Lower leg skin (tissue), 4 donors: ENCODE results near the gene SFXN4. TPM values are rescaled to one million over a fixed set of nuclear protein-coding genes. Genes with fewer than 3 reads are reported as not detected.
"Not testable (repeated sequence)": the region's sequence is repeated elsewhere in the genome, so short reads cannot be mapped to it uniquely, and the experiment has no call there.

ENCODE experiments used
- DNase-seq, 2 donors: peaks; one replicate each; pipeline ENCODE4 v3.0.0-alpha.2; 2019; ENCODE audit warnings: low spot score in 2 of 2
- H3K4me3 ChIP-seq: fragments of 200-600 bp; sonication (generic); 2 replicates; pipeline ENCODE4 v1.5.1; 2017; ENCODE audit warnings: mild to moderate bottlenecking, low read depth; ENCODE audit not compliant: poor library complexity, severe bottlenecking
- CTCF ChIP-seq, 3 donors: fragments of 450-650 bp; IDR thresholded peaks; one replicate each; pipeline ENCODE4 v1.5.1; 2016; ENCODE audit warnings: antibody characterized with exemption in 3 of 3, mild to moderate bottlenecking in 3 of 3, moderate library complexity in 2 of 3
- POLR2A ChIP-seq, 2 donors: fragments of 450-650 bp; IDR thresholded peaks; one replicate each; pipeline ENCODE4 v1.6.1; 2016 to 2017; ENCODE audit warnings: antibody characterized with exemption in 2 of 2, mild to moderate bottlenecking in 1 of 2, moderate library complexity in 1 of 2
- WGBS, 2 donors: methylation state at CpG; one replicate each; pipeline ENCODE4 v1.1.5; 2018; 5-methylcytosine and 5-hydroxymethylcytosine counted together
- intact Hi-C: fragments of 100-400 bp; cut with DNase I; formaldehyde crosslinking; loops from one replicate; pipeline ENCODE4 v1.15.0; 2023; ENCODE audit warnings: low total_unique reads
- total RNA-seq, 4 donors: library from RNA; depleted of rRNA; stranded (reverse); fragments of >200 nt; gene quantifications; one replicate each; pipeline ENCODE4 v1.1.0, GENCODE V29; 2016

The SFXN4 gene
- total RNA-seq, 4 donors from 2014 or later = 9.1 to 22.7 (median 16.0) TPM

- no peak overlapping the region for H3K4me3 ChIP-seq
- WGBS, 2 donors = 93 to 96% methylated on average over 6 of the region's 6 CpGs
- TF ChIP-seq CTCF (IDR thresholded peaks at IDR 0.05) = no peak
- TF ChIP-seq POLR2A (IDR thresholded peaks at IDR 0.05) = no peak
- intact Hi-C loops = no loop called here
- peak in 1 of 2 donors; percentile 42 for DNase-seq
Measured at GRCh38 chr10:119116326-119116951, 49.1 kb downstream of the SFXN4 start.

- TF ChIP-seq POLR2A (IDR thresholded peaks at IDR 0.05) (no peak), CTCF (IDR thresholded peaks at IDR 0.05) (no peak)
- no peak for DNase-seq
- intact Hi-C loops = no loop called here
- no peak overlapping the region for H3K4me3 ChIP-seq
- WGBS, 2 donors = 78 to 79% methylated on average over 9 of the region's 9 CpGs
Measured at GRCh38 chr10:119115926-119116325, 49.6 kb downstream of the SFXN4 start.

- TF ChIP-seq CTCF (IDR thresholded peaks at IDR 0.05) (no peak), POLR2A (IDR thresholded peaks at IDR 0.05) (no peak)
- WGBS, 2 donors = 81 to 82% methylated on average over 11 of the region's 11 CpGs
- intact Hi-C loops = no loop called here
- H3K4me3 ChIP-seq = no peak overlapping the region
- DNase-seq = no peak
Measured at GRCh38 chr10:119113751-119114732, 51.5 kb downstream of the SFXN4 start.

- intact Hi-C loops = no loop called here
- H3K4me3 ChIP-seq = no peak overlapping the region
- WGBS, 2 donors = 89% methylated on average over 4 of the region's 4 CpGs
- no peak for TF ChIP-seq CTCF (IDR thresholded peaks at IDR 0.05)
- no peak for TF ChIP-seq POLR2A (IDR thresholded peaks at IDR 0.05)
- DNase-seq = no peak
Measured at GRCh38 chr10:119112056-119112455, 53.5 kb downstream of the SFXN4 start.

- not testable (repeated sequence) for DNase-seq
- 92 to 95% methylated on average over 2 of the region's 2 CpGs for WGBS, 2 donors
Measured at GRCh38 chr10:119107771-119108170, 57.7 kb downstream of the SFXN4 start.

GRCh38 chr10:119107106-119107505 lies 58.4 kb downstream of the SFXN4 start:
- intact Hi-C loops, DNase-seq, H3K4me3 ChIP-seq: not testable (repeated sequence)
- 88 to 95% methylated on average over 6 of the region's 6 CpGs for WGBS, 2 donors

More at GRCh38 chr10:119107771-119108170, 57.7 kb downstream of the SFXN4 start:
- H3K4me3 ChIP-seq, intact Hi-C loops: not testable (repeated sequence)

GRCh38 chr10:119105899-119106298 lies 59.6 kb downstream of the SFXN4 start:
- DNase-seq, intact Hi-C loops, H3K4me3 ChIP-seq: not testable (repeated sequence)
- 92 to 98% methylated on average over 7 of the region's 7 CpGs for WGBS, 2 donors
